NT2/D1 (cell line): Measurements from ENCODE around the gene FKBP10.
A peak's percentile ranks its signal among the peaks of the same experiment; 100 is the strongest.

Experiments
- DNase-seq: peaks from one replicate; pipeline ENCODE4 v3.0.0-alpha.2; 2011; ENCODE audit warnings: low read depth, low spot score
- H3K27me3 ChIP-seq: 2 replicates; pipeline ENCODE4 v1.6.0; 2011; ENCODE audit warnings: mild to moderate bottlenecking; ENCODE audit not compliant: insufficient read length, insufficient read depth
- H3K36me3 ChIP-seq: 2 replicates; pipeline ENCODE4 v1.6.1; 2011; ENCODE audit warnings: mild to moderate bottlenecking, low read length, mixed read lengths; ENCODE audit not compliant: insufficient read depth, insufficient read length
- H3K4me1 ChIP-seq: 2 replicates; pipeline ENCODE4 v1.5.1; 2011; ENCODE audit not compliant: insufficient read depth, insufficient read length
- H3K4me3 ChIP-seq: 2 replicates; pipeline ENCODE4 v1.5.1; 2011; ENCODE audit warnings: low read depth; ENCODE audit not compliant: insufficient read length
- H3K9ac ChIP-seq: 2 replicates; pipeline ENCODE4 v1.6.0; 2011; ENCODE audit warnings: low read depth; ENCODE audit not compliant: insufficient read length
- H3K9me3 ChIP-seq: 2 replicates; pipeline ENCODE4 v1.5.1; 2011; ENCODE audit warnings: mild to moderate bottlenecking, low read length; ENCODE audit not compliant: insufficient read depth
- SUZ12 ChIP-seq: IDR thresholded peaks from 2 replicates; pipeline ENCODE4 v1.6.1; 2011; ENCODE audit not compliant: insufficient read length, insufficient read depth; ENCODE audit errors: extremely low read depth
- YY1 ChIP-seq: IDR thresholded peaks from 2 replicates; pipeline ENCODE4 v1.6.1; 2011; ENCODE audit not compliant: insufficient read length, insufficient read depth
- ZNF274 ChIP-seq: IDR thresholded peaks from 2 replicates; pipeline ENCODE4 v1.6.1; 2011; ENCODE audit warnings: mild to moderate bottlenecking, low read depth, low read length

The FKBP10 gene

GRCh38 chr17:41806685-41807445 is 5.9 kb upstream of the FKBP10 start:
- peaks cover 59% of the 10 kb centered on the region for H3K36me3 ChIP-seq
- DNase-seq = no peak
- no peak overlapping the region for H3K9ac ChIP-seq
- peaks cover 14% of the 10 kb centered on the region for H3K4me1 ChIP-seq
- TF ChIP-seq ZNF274 = no peak
- TF ChIP-seq SUZ12 = no peak
- TF ChIP-seq YY1 = no peak
- no peak overlapping the region for H3K4me3 ChIP-seq
- H3K9me3 ChIP-seq = no peaks in the 10 kb centered on the region
- no peaks in the 10 kb centered on the region for H3K27me3 ChIP-seq

DNA sequence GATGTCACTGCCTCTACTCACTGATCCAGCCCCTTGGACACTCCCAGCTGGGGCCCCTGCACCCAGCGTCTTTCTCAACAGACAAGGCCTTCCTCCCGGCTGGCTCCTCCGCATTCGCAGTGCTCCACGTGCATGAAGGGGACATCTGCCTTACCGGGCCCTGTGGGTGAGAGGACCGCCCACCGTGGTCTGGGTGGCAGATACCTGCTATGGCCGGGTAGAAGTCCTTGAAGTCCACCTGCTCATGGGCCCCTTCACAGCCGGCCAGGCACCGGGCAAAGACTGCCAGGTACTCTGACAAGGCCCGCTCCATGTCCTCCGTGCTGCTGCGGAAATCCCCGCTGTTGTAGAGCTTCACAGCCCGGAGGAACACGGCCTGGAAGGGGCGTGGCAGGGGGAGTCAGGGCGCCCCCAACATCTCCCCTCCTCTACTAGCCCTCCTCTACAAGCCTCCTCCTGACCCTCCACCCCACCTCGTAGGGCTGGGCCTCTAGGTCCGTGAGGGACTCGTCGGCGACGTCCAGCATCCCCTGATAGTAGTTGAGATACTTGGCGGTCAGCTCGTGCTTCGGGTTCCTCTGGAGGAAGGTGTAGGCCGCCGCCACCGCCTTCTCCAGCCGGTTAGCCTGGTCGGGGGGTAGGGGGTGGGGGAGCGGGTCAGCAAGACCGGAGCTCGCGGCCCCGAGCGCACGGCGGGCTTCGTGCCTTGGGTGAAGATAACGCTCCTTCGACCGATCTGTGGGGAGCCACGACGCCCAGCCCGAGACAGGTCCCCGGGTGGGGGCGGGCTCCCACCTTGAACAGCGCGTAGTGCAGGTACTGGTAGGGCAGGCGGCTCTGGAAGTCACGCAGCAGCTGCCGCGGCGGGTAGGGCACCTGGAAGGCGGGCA is 1.9 kb upstream of the FKBP10 start:
- DNase-seq = no peak
- Histone ChIP-seq H3K27me3 (no peaks in the 10 kb centered on the region), H3K9me3 (no peaks in the 10 kb centered on the region), H3K36me3 (peaks cover 48% of the 10 kb centered on the region), H3K9ac (peak overlapping the region; percentile 91), H3K4me3 (peak overlapping the region; percentile 87), H3K4me1 (peaks cover 13% of the 10 kb centered on the region)
- no peak for TF ChIP-seq ZNF274
- no peak for TF ChIP-seq YY1
- no peak for TF ChIP-seq SUZ12

GRCh38 chr17:41811549-41812380 is 1.0 kb upstream of the FKBP10 start, which contains the start of gene P3H4:
P3H4 (minus strand) TSS chr17:41811949; CDS start chr17:41811915, 34 bp downstream.
- H3K27me3 ChIP-seq = no peaks in the 10 kb centered on the region
- H3K9ac ChIP-seq = peak within 1 kb of the TSS; percentile 91
- DNase-seq = no peak
- TF ChIP-seq SUZ12 (no peak), ZNF274 (no peak), YY1 (no peak)
- peaks cover 45% of the 10 kb centered on the region for H3K36me3 ChIP-seq
- no peaks in the 10 kb centered on the region for H3K9me3 ChIP-seq
- peak within 1 kb of the TSS; percentile 87 for H3K4me3 ChIP-seq
- H3K4me1 ChIP-seq = peaks cover 16% of the 10 kb centered on the region

- no peak for DNase-seq
- Histone ChIP-seq H3K36me3 (peaks cover 46% of the 10 kb centered on the region), H3K9ac (peak overlapping the region; percentile 91), H3K4me1 (peaks cover 22% of the 10 kb centered on the region), H3K4me3 (peak overlapping the region; percentile 87), H3K9me3 (no peaks in the 10 kb centered on the region), H3K27me3 (no peaks in the 10 kb centered on the region)
- TF ChIP-seq ZNF274 (no peak), SUZ12 (no peak), YY1 (no peak)
Observed at GRCh38 chr17:41813152-41813680, 412 bp downstream of the FKBP10 start.

GRCh38 chr17:41813699-41814124 is 908 bp downstream of the FKBP10 start:
- Histone ChIP-seq H3K27me3 (no peaks in the 10 kb centered on the region), H3K4me3 (peak overlapping the region; percentile 87), H3K36me3 (peaks cover 46% of the 10 kb centered on the region), H3K9ac (peak overlapping the region; percentile 91), H3K4me1 (peaks cover 22% of the 10 kb centered on the region), H3K9me3 (no peaks in the 10 kb centered on the region)
- TF ChIP-seq YY1 (no peak), ZNF274 (no peak), SUZ12 (no peak)
- DNase-seq = no peak

GRCh38 chr17:41814195-41814594 is 1.4 kb downstream of the FKBP10 start:
- no peak for TF ChIP-seq YY1
- no peak for TF ChIP-seq SUZ12
- no peak for TF ChIP-seq ZNF274
- Histone ChIP-seq H3K9me3 (no peaks in the 10 kb centered on the region), H3K27me3 (no peaks in the 10 kb centered on the region), H3K36me3 (peaks cover 47% of the 10 kb centered on the region), H3K4me3 (peak overlapping the region; percentile 87), H3K4me1 (peaks cover 26% of the 10 kb centered on the region), H3K9ac (peak overlapping the region; percentile 91)
- no peak for DNase-seq
